B cell (primary cell): ENCODE measurements around the gene ZNF683. TPM values are rescaled to one million over a fixed set of nuclear protein-coding genes. Genes with fewer than 3 reads are reported as not detected.

Experiments used
- ATAC-seq: fragments of 200-7000 bp; cut with Tn5 transposase; one replicate; pipeline ENCODE4 v1.10.0; 2021; ENCODE audit warnings: low read depth, mild to moderate bottlenecking, moderate number of reproducible peaks, moderate library complexity
- CTCF ChIA-PET: fragments of 350-600 bp; sonication (Branson Sonifier 250); formaldehyde crosslinking; loops from one replicate; lab custom pipeline; 2021; ENCODE audit warnings: antibody characterized with exemption, inconsistent platforms; lab: Charles Lee
- POLR2A ChIA-PET: fragments of 350-600 bp; sonication (Branson Sonifier 250); formaldehyde crosslinking; loops from one replicate; lab custom pipeline; 2021; ENCODE audit warnings: antibody characterized with exemption; lab: Charles Lee
- DNase-seq: peaks from one replicate; pipeline ENCODE4 v3.0.0; 2013
- H2AFZ ChIP-seq: 2 replicates; pipeline ENCODE4 v1.6.1; 2012; ENCODE audit warnings: mild to moderate bottlenecking, low read depth, low read length; ENCODE audit not compliant: insufficient read depth, poor library complexity, severe bottlenecking
- H3K27ac ChIP-seq, 2 donors: 1 replicate in 1 of 2; 2 replicates in 1 of 2; pipeline ENCODE4 v1.5.1; 2012 to 2013; ENCODE audit warnings: low read length in 2 of 2, mild to moderate bottlenecking in 2 of 2, moderate library complexity in 1 of 2
- H3K27me3 ChIP-seq, 4 experiments: fragments of 200-600 bp in 1 of 4; sonication (generic) in 1 of 4; replicated peaks in 1 of 4; 1 replicate in 2 of 4; 2 replicates in 2 of 4; pipeline versions ENCODE4 v1.6.1 to v1.7.0; 2013 to 2016; ENCODE audit warnings: low read length in 3 of 4, mild to moderate bottlenecking in 2 of 4, mixed read lengths in 1 of 4, moderate library complexity in 1 of 4; ENCODE audit not compliant: insufficient read depth in 4 of 4, control insufficient read depth in 3 of 4; ENCODE audit errors: control extremely low read depth in 1 of 4
- H3K36me3 ChIP-seq, 2 experiments: replicated peaks in 1 of 2; 1 replicate in 1 of 2; 2 replicates in 1 of 2; pipeline versions ENCODE4 v1.6.1 to v1.7.1; 2013; ENCODE audit warnings: low read length in 1 of 2; ENCODE audit not compliant: insufficient read depth in 2 of 2, control insufficient read depth in 1 of 2; ENCODE audit errors: control extremely low read depth in 1 of 2, extremely low read depth in 1 of 2
- H3K4me1 ChIP-seq, 2 donors: fragments of 200-600 bp in 1 of 2; sonication (generic) in 1 of 2; 1 replicate in 1 of 2; 2 replicates in 1 of 2; pipeline versions ENCODE4 v1.5.1 to v1.6.1; 2013 to 2017; ENCODE audit warnings: low read length in 2 of 2; ENCODE audit not compliant: control insufficient read depth in 2 of 2, insufficient read depth in 2 of 2
- H3K4me2 ChIP-seq: replicated peaks from 2 replicates; pipeline ENCODE3; 2012; ENCODE audit warnings: mild to moderate bottlenecking, low read depth, low read length; ENCODE audit not compliant: poor library complexity, severe bottlenecking
- H3K4me3 ChIP-seq, 5 experiments: fragments of 200-600 bp in 1 of 5; sonication (generic) in 1 of 5; 1 replicate in 3 of 5; 2 replicates in 2 of 5; pipeline versions ENCODE4 v1.5.1 to v1.7.0; 2011 to 2016; ENCODE audit warnings: low read length in 4 of 5, mild to moderate bottlenecking in 4 of 5, low read depth in 2 of 5, control low read depth in 1 of 5, moderate library complexity in 1 of 5; ENCODE audit not compliant: insufficient read depth in 1 of 5; ENCODE audit errors: control extremely low read depth in 1 of 5, extremely low read depth in 1 of 5
- H3K79me2 ChIP-seq: fragments of 200-600 bp; sonication (generic); one replicate; pipeline ENCODE4 v1.6.0; 2016; ENCODE audit warnings: low read length; ENCODE audit not compliant: control insufficient read depth, insufficient read depth
- H3K9ac ChIP-seq: fragments of 200-600 bp; sonication (generic); 2 replicates; pipeline ENCODE4 v1.6.1; 2017; ENCODE audit warnings: mild to moderate bottlenecking, low read length, moderate library complexity
- H3K9me3 ChIP-seq, 3 donors: one replicate each; pipeline versions ENCODE4 v1.6.1 to v1.7.1; 2013; ENCODE audit warnings: low read length in 2 of 3; ENCODE audit not compliant: control insufficient read depth in 2 of 3, insufficient read depth in 1 of 3; ENCODE audit errors: control extremely low read depth in 1 of 3
- H4K20me1 ChIP-seq: 2 replicates; pipeline ENCODE4 v1.6.0; 2012; ENCODE audit warnings: mild to moderate bottlenecking, low read length; ENCODE audit not compliant: insufficient read depth, control insufficient read depth, poor library complexity, severe bottlenecking
- H3K27ac Mint-ChIP-seq: one replicate; pipeline ENCODE4 v1.8.0; 2021; ENCODE audit warnings: mixed read lengths
- H3K27me3 Mint-ChIP-seq: one replicate; pipeline ENCODE4 v1.8.0; 2021; ENCODE audit warnings: mixed read lengths
- H3K4me1 Mint-ChIP-seq: one replicate; pipeline ENCODE4 v1.8.0; 2021; ENCODE audit warnings: mixed read lengths
- H3K4me3 Mint-ChIP-seq: one replicate; pipeline ENCODE4 v1.8.0; 2021; ENCODE audit warnings: mixed read lengths
- H3K9me3 Mint-ChIP-seq: one replicate; pipeline ENCODE4 v1.8.0; 2022; ENCODE audit warnings: mixed read lengths; ENCODE audit not compliant: insufficient read depth
- CTCF ChIP-seq: fragments of 200-600 bp; IDR thresholded peaks from one replicate; pipeline ENCODE4 v1.8.0; 2022; ENCODE audit warnings: antibody characterized with exemption, mild to moderate bottlenecking
- EZH2 ChIP-seq: IDR thresholded peaks from 2 replicates; pipeline ENCODE4 v1.6.1; 2012; ENCODE audit warnings: borderline replicate concordance, low read depth, mild to moderate bottlenecking, moderate library complexity, low read length; ENCODE audit not compliant: insufficient read depth, poor library complexity, severe bottlenecking
- WGBS: methylation state at CpG from one replicate; pipeline ENCODE4 v1.1.5; 2013; ENCODE audit warnings: missing lambda C conversion rate; ENCODE audit not compliant: insufficient coverage; 5-methylcytosine and 5-hydroxymethylcytosine counted together
- intact Hi-C: fragments of 100-400 bp; cut with micrococcal nuclease; formaldehyde crosslinking; loops from one replicate; pipeline ENCODE4 v1.10.0; 2022
- polyA plus RNA-seq: library from polyadenylated mRNA; depleted of rRNA; stranded (reverse); fragments of >200 nt; gene quantifications from 2 replicates; pipeline ENCODE4 v1.2.3, GENCODE V29; 2012
- total RNA-seq, 2 donors: library from RNA; stranded (reverse); fragments of 120-200 nt in 1 of 2; gene quantifications; 1 replicate in 1 of 2; 2 replicates in 1 of 2; pipeline versions ENCODE4 v1.2.3 to v1.2.4, GENCODE V29; 2013 to 2022

The ZNF683 gene
- total and polyA plus RNA-seq, 2 donors (not counting 1 experiment from before 2014, with no cell fraction given): 0.45 to 0.67 TPM

DNA sequence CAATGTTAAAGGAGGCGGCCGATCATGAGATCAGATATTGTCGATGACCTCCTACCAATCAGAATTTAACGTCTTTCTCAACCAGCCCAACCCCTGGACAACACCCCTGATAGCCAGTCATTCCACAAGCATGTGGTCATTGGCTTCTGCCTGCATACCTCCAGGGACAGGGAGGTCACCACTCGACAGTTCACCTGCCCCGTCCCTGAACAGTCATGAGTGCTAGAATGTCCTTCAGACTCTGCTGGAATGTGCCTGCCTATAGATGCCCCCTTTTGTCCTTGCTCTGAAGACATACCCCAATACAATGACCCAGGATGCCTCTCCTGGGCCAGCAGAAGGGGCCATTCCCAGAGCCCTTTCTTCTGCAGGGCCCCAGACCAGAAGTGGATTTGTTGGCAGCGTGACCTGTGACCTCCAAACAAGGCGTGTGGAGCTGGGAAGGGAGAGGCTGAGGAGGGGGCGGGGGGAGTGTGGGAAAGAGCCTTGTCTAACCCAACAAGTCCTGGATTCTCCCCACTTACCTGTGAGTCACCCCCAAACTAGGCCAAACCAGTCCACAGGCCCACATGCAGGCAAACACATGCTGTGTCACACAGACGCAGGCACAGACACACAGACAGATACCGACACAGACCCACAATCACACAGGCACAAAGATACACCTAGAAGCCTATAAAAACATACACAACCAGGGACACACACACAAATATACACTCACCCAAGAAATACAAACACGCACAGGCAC is 20.8 kb downstream of the ZNF683 start:
- H3K36me3 ChIP-seq: no peaks in the 10 kb centered on the region
- H3K9me3 ChIP-seq: no peaks in the 10 kb centered on the region
- TF ChIP-seq CTCF: no peak
- no peak for TF ChIP-seq EZH2
- H3K4me2 ChIP-seq: no peak overlapping the region
- H4K20me1 ChIP-seq: no peaks in the 10 kb centered on the region
- ChIA-PET POLR2A (no interaction called here), CTCF (no interaction called here)
- H3K79me2 ChIP-seq: no peaks in the 10 kb centered on the region
- H3K4me3 Mint-ChIP-seq: no peak overlapping the region
- H3K9me3 Mint-ChIP-seq: no peaks in the 10 kb centered on the region
- no peak overlapping the region for H3K9ac ChIP-seq
- H2AFZ ChIP-seq: no peak overlapping the region
- no peaks in the 10 kb centered on the region for H3K4me1 ChIP-seq
- no peak for ATAC-seq
- no peak overlapping the region for H3K27ac ChIP-seq
- intact Hi-C loops: no loop called here
- no peak overlapping the region for H3K27ac Mint-ChIP-seq
- no peak overlapping the region for H3K4me3 ChIP-seq
- no peaks in the 10 kb centered on the region for H3K4me1 Mint-ChIP-seq
- peaks cover 0 to 6% (median 0%) of the 10 kb centered on the region in 4 experiments for H3K27me3 ChIP-seq
- peaks cover 9% of the 10 kb centered on the region for H3K27me3 Mint-ChIP-seq
- WGBS: 98% methylated on average over 10 of the region's 12 CpGs
- DNase-seq: no peak
